NCI-H69 (cell line): ENCODE results near the gene MGLL.

Experiments
- DNase-seq: peaks from one replicate; lab custom pipeline; 2025; lab: John Stamatoyannopoulos, UW

MGLL gene

GRCh38 chr3:127674790-127675189 is 147.5 kb downstream of the MGLL start:
- DNase-seq: no peak

GRCh38 chr3:127674101-127674721 is 148.1 kb downstream of the MGLL start:
- no peak for DNase-seq

GRCh38 chr3:127673191-127674100 is 148.9 kb downstream of the MGLL start:
- peak; percentile 62 for DNase-seq

- DNase-seq: peak; percentile 87
Measured at GRCh38 chr3:127672429-127673190, 149.7 kb downstream of the MGLL start, which contains the start of gene ABTB1. TSS of gene ABTB1 (plus strand) at chr3:127672952. CDS start at chr3:127673026, 74 bp downstream.

GRCh38 chr3:127671523-127672428 is 150.5 kb downstream of the MGLL start:
- DNase-seq: no peak

- no peak for DNase-seq
Measured at GRCh38 chr3:127670761-127671522, 151.4 kb downstream of the MGLL start.

- no peak for DNase-seq
Measured at GRCh38 chr3:127670229-127670559, 152.1 kb downstream of the MGLL start.

GRCh38 chr3:127669541-127670228 is 152.6 kb downstream of the MGLL start:
- DNase-seq: no peak

- no peak for DNase-seq
Measured at GRCh38 chr3:127668906-127669305, 153.4 kb downstream of the MGLL start.

- DNase-seq: peak; percentile 12
Measured at GRCh38 chr3:127667119-127667681, 155.1 kb downstream of the MGLL start.

GRCh38 chr3:127666676-127667075 is 155.6 kb downstream of the MGLL start:
- no peak for DNase-seq

- DNase-seq: no peak
Measured at GRCh38 chr3:127665586-127665985, 156.7 kb downstream of the MGLL start.

GRCh38 chr3:127665165-127665564 is 157.2 kb downstream of the MGLL start:
- DNase-seq: no peak

- no peak for DNase-seq
Measured at GRCh38 chr3:127663151-127663550, 159.2 kb downstream of the MGLL start.

GRCh38 chr3:127662001-127662469 is 160.3 kb downstream of the MGLL start:
- DNase-seq: no peak

- no peak for DNase-seq
Measured at GRCh38 chr3:127661600-127661999, 160.7 kb downstream of the MGLL start.

- DNase-seq: no peak
Measured at GRCh38 chr3:127660621-127661251, 161.6 kb downstream of the MGLL start.

- DNase-seq: no peak
Measured at GRCh38 chr3:127658234-127658633, 164.1 kb downstream of the MGLL start.

GRCh38 chr3:127656906-127657305 is 165.4 kb downstream of the MGLL start:
- DNase-seq: no peak
